Astrocyte of the cerebellum (primary cell): ENCODE results near the gene SMAD5.

ENCODE experiments used
- DNase-seq: peaks from one replicate; pipeline ENCODE4 v3.0.0-alpha.2; 2011; ENCODE audit warnings: low read depth
- H3K4me3 ChIP-seq: 2 replicates; pipeline ENCODE4 v1.5.1; 2011; ENCODE audit warnings: mild to moderate bottlenecking, low read depth, low read length, moderate library complexity
- CTCF ChIP-seq: IDR thresholded peaks from 2 replicates; pipeline ENCODE4 v1.5.1; 2012; ENCODE audit warnings: low read length, low read depth, moderate library complexity, mild to moderate bottlenecking; ENCODE audit errors: missing control alignments
- in situ Hi-C: cut with HindIII; loops from 2 replicates; pipeline ENCODE4 v1.10.0; 2017; ENCODE audit warnings: low sequenced_read_pairs

SMAD5 gene

GRCh38 chr5:136226401-136226800, 93.8 kb downstream of the SMAD5 start:
- no peak for TF ChIP-seq CTCF
- no peak for DNase-seq
- no peak overlapping the region for H3K4me3 ChIP-seq
- in situ Hi-C loops, result no loop called here

- in situ Hi-C loops, result no loop called here
- H3K4me3 ChIP-seq, result no peak overlapping the region
- no peak for TF ChIP-seq CTCF
Observed at GRCh38 chr5:136228136-136228757, 95.6 kb downstream of the SMAD5 start.

GRCh38 chr5:136230176-136230575, 97.5 kb downstream of the SMAD5 start:
- in situ Hi-C loops, result no loop called here
- DNase-seq, result no peak
- no peak overlapping the region for H3K4me3 ChIP-seq
- TF ChIP-seq CTCF, result no peak

More at GRCh38 chr5:136228136-136228757, 95.6 kb downstream of the SMAD5 start:
- no peak for DNase-seq

GRCh38 chr5:136232316-136232715, 99.7 kb downstream of the SMAD5 start:
- in situ Hi-C loops, result no loop called here
- no peak for DNase-seq
- H3K4me3 ChIP-seq, result no peak overlapping the region
- TF ChIP-seq CTCF, result no peak
